Liver (tissue), 9 donors: Measurements from ENCODE around the gene RAPH1. TPM values are rescaled to one million over a fixed set of nuclear protein-coding genes. Genes with fewer than 3 reads are reported as not detected.
"Not testable (repeated sequence)": the region's sequence is repeated elsewhere in the genome, so short reads cannot be mapped to it uniquely, and the experiment has no call there.

Experiments used
- DNase-seq: peaks from one replicate; pipeline ENCODE4 v3.0.0-alpha.2; 2017; ENCODE audit warnings: low spot score
- H3K27ac ChIP-seq, 2 donors: one replicate each; pipeline ENCODE4 v1.7.0; 2013; ENCODE audit warnings: inconsistent platforms in 2 of 2, low read length in 2 of 2, control low read depth in 1 of 2, low read depth in 1 of 2, mild to moderate bottlenecking in 1 of 2
- H3K27me3 ChIP-seq, 4 donors: one replicate each; pipeline versions ENCODE4 v1.6.1 to v1.7.0; 2013; ENCODE audit warnings: low read length in 3 of 4, inconsistent platforms in 1 of 4, mild to moderate bottlenecking in 1 of 4, moderate library complexity in 1 of 4; ENCODE audit not compliant: control insufficient read depth in 4 of 4, insufficient read depth in 4 of 4
- H3K36me3 ChIP-seq, 4 donors: one replicate each; pipeline versions ENCODE4 v1.6.1 to v1.7.0; 2013; ENCODE audit warnings: low read length in 3 of 4, mild to moderate bottlenecking in 3 of 4, low read depth in 1 of 4, moderate library complexity in 1 of 4; ENCODE audit not compliant: control insufficient read depth in 4 of 4, insufficient read depth in 3 of 4
- H3K4me1 ChIP-seq, 4 donors: one replicate each; pipeline versions ENCODE4 v1.6.1 to v1.7.0; 2013; ENCODE audit warnings: low read length in 3 of 4, mild to moderate bottlenecking in 3 of 4, moderate library complexity in 1 of 4; ENCODE audit not compliant: control insufficient read depth in 4 of 4, insufficient read depth in 4 of 4
- H3K4me3 ChIP-seq, 3 donors: one replicate each; pipeline versions ENCODE4 v1.6.1 to v1.7.0; 2013; ENCODE audit warnings: low read length in 3 of 3, control low read depth in 1 of 3, low read depth in 1 of 3, mild to moderate bottlenecking in 1 of 3
- H3K9ac ChIP-seq, 2 donors: one replicate each; pipeline ENCODE4 v1.7.0; 2013; ENCODE audit warnings: low read length in 2 of 2, mild to moderate bottlenecking in 2 of 2, moderate library complexity in 2 of 2, control low read depth in 1 of 2, low read depth in 1 of 2
- H3K9me3 ChIP-seq, 4 donors: one replicate each; pipeline versions ENCODE4 v1.6.1 to v1.7.0; 2013; ENCODE audit warnings: low read length in 3 of 4; ENCODE audit not compliant: control insufficient read depth in 4 of 4
- EGR1 ChIP-seq, 2 donors: IDR thresholded peaks; 2 replicates each; pipeline ENCODE4 v1.6.1; 2016 to 2018; ENCODE audit warnings: antibody characterized with exemption in 2 of 2, low read depth in 2 of 2
- FOXA1 ChIP-seq: IDR thresholded peaks from 2 replicates; pipeline ENCODE4 v1.6.1; 2016; ENCODE audit warnings: antibody characterized with exemption
- FOXA2 ChIP-seq: IDR thresholded peaks from 2 replicates; pipeline ENCODE4 v1.6.1; 2016; ENCODE audit warnings: antibody characterized with exemption
- GABPA ChIP-seq, 2 donors: IDR thresholded peaks in 1 of 2; conservative IDR thresholded peaks in 1 of 2; 2 replicates each; pipeline ENCODE4 v1.6.1; 2016; ENCODE audit warnings: antibody characterized with exemption in 2 of 2, mild to moderate bottlenecking in 1 of 2, moderate library complexity in 1 of 2
- HNF4A ChIP-seq, 2 donors: conservative IDR thresholded peaks; 2 replicates each; pipeline ENCODE4 v1.6.1; 2016; ENCODE audit warnings: antibody characterized with exemption in 2 of 2, mild to moderate bottlenecking in 2 of 2
- JUND ChIP-seq, 2 donors: IDR thresholded peaks; 2 replicates each; pipeline ENCODE4 v1.6.1; 2016; ENCODE audit warnings: antibody characterized with exemption in 2 of 2
- RXRA ChIP-seq, 2 donors: IDR thresholded peaks; 2 replicates each; pipeline ENCODE4 v1.6.1; 2017 to 2018; ENCODE audit warnings: antibody characterized with exemption in 2 of 2, mild to moderate bottlenecking in 1 of 2
- SP1 ChIP-seq: IDR thresholded peaks from 2 replicates; pipeline ENCODE4 v1.6.1; 2018; ENCODE audit warnings: antibody characterized with exemption, mild to moderate bottlenecking
- TAF1 ChIP-seq: conservative IDR thresholded peaks from 2 replicates; pipeline ENCODE4 v1.6.1; 2016; ENCODE audit warnings: antibody characterized with exemption, mild to moderate bottlenecking
- YY1 ChIP-seq: IDR thresholded peaks from 2 replicates; pipeline ENCODE4 v1.6.1; 2016; ENCODE audit warnings: antibody characterized with exemption, mild to moderate bottlenecking
- WGBS: extraction: QIAGEN DNeasy Blood & Tissue Kit; methylation state at CpG from one replicate; pipeline ENCODE4 v1.1.7; 2013; 5-methylcytosine and 5-hydroxymethylcytosine counted together
- polyA plus RNA-seq, 2 donors: library from polyadenylated mRNA; stranded (reverse) in 1 of 2; unstranded in 1 of 2; fragments of 200-250 nt in 1 of 2; fragments of >200 nt in 1 of 2; fragmentation: Nextera tagmentation in 1 of 2; extraction: Ambion mirVana in 1 of 2; gene quantifications; one replicate each; pipeline versions ENCODE4 v1.2.1 to v1.2.3, GENCODE V29; 2013 to 2015
- total RNA-seq, 2 donors: library from RNA; depleted of rRNA; stranded (reverse); fragments of >200 nt; gene quantifications; one replicate each; pipeline ENCODE4 v1.2.3, GENCODE V29; 2014
- TF ChIP-seq, protein P1 (sequence below): IDR thresholded peaks from 2 replicates; pipeline ENCODE4 v1.6.1; 2016; ENCODE audit warnings: antibody characterized with exemption, mild to moderate bottlenecking
- TF ChIP-seq, protein P2 (sequence below): IDR thresholded peaks from 2 replicates; pipeline ENCODE4 v1.6.1; 2016; ENCODE audit warnings: antibody characterized with exemption
- TF ChIP-seq, protein P3 (sequence below): fragments of 150-350 bp; IDR thresholded peaks from 2 replicates; pipeline ENCODE4 v1.5.1; 2017; ENCODE audit warnings: improper control_type of control experiment, low read depth, low read length; ENCODE audit not compliant: missing input control
- donor health status: healthy.
- donor health status: healthy.
- donor health status: healthy.
- donor health status: healthy.
- donor health status: healthy.

The RAPH1 gene
- total and polyA plus RNA-seq, 4 donors: 7.0 to 83.1 (median 19.4) TPM

DNA sequence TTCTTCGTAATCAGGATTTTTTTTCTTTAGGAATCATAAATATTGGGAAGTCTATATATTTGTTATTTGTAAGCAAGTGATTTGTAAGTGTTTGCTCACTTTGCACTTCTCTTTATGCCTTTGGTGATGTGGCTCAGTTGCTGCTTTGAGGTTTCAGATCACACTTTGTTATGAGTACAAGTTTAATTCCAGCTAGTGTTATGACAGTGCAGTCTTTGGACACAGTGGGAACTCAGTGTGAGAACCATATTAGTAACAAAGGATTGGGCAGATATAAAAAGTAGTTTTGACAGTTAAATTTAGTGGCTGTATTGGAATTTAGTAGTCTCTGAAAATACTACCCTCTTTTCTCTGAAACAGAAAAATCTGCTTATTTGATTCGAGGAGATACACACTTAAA, 139.2 kb downstream of the RAPH1 start (continued):
- TF ChIP-seq, protein P1, sequence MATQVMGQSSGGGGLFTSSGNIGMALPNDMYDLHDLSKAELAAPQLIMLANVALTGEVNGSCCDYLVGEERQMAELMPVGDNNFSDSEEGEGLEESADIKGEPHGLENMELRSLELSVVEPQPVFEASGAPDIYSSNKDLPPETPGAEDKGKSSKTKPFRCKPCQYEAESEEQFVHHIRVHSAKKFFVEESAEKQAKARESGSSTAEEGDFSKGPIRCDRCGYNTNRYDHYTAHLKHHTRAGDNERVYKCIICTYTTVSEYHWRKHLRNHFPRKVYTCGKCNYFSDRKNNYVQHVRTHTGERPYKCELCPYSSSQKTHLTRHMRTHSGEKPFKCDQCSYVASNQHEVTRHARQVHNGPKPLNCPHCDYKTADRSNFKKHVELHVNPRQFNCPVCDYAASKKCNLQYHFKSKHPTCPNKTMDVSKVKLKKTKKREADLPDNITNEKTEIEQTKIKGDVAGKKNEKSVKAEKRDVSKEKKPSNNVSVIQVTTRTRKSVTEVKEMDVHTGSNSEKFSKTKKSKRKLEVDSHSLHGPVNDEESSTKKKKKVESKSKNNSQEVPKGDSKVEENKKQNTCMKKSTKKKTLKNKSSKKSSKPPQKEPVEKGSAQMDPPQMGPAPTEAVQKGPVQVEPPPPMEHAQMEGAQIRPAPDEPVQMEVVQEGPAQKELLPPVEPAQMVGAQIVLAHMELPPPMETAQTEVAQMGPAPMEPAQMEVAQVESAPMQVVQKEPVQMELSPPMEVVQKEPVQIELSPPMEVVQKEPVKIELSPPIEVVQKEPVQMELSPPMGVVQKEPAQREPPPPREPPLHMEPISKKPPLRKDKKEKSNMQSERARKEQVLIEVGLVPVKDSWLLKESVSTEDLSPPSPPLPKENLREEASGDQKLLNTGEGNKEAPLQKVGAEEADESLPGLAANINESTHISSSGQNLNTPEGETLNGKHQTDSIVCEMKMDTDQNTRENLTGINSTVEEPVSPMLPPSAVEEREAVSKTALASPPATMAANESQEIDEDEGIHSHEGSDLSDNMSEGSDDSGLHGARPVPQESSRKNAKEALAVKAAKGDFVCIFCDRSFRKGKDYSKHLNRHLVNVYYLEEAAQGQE: no peak
- TF ChIP-seq YY1: no peak
- TF ChIP-seq EGR1 (IDR thresholded peaks at IDR 0.05; ENCODE audit: low read depth in 2 of 2): no peak
- TF ChIP-seq HNF4A (conservative IDR thresholded peaks at IDR 0.05): no peak
- TF ChIP-seq FOXA1: no peak
- TF ChIP-seq FOXA2: no peak

DNA sequence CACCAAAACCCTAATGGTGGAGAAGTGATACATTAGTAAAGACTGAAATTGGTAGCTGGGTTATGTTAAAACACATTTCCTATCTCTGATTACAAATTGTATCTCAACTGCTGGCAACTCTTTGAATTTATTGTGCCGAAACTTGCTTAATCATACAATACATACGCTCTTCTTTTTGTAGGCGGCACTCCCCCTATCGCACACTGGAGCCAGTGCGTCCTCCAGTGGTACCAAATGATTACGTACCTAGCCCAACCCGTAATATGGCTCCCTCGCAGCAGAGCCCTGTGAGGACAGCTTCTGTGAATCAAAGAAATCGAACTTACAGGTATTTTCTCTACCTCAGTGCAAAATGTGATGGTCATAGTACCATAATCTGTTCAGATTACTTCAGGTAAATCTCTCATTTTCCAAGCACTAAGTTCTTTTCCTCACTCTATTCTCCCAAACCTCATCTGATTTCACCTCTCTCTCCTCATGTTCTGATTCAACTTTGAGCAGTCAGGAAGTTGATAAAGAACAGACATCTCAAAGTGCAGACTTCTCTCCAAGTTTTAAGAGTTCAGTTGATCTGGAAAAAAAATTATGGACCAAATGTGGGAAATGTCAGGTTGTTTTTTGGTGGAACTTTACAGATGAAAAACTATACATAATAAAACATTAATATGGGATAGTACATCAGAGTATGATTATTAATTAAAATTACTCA, 140.4 kb downstream of the RAPH1 start:
- WGBS: 96% methylated on average over 9 of the region's 9 CpGs
- TF ChIP-seq, protein P2, sequence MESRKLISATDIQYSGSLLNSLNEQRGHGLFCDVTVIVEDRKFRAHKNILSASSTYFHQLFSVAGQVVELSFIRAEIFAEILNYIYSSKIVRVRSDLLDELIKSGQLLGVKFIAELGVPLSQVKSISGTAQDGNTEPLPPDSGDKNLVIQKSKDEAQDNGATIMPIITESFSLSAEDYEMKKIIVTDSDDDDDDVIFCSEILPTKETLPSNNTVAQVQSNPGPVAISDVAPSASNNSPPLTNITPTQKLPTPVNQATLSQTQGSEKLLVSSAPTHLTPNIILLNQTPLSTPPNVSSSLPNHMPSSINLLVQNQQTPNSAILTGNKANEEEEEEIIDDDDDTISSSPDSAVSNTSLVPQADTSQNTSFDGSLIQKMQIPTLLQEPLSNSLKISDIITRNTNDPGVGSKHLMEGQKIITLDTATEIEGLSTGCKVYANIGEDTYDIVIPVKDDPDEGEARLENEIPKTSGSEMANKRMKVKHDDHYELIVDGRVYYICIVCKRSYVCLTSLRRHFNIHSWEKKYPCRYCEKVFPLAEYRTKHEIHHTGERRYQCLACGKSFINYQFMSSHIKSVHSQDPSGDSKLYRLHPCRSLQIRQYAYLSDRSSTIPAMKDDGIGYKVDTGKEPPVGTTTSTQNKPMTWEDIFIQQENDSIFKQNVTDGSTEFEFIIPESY: no peak
- TF ChIP-seq JUND (IDR thresholded peaks at IDR 0.05) (no peak), GABPA (IDR thresholded peaks at IDR 0.05 in 1 of 2, conservative IDR thresholded peaks at IDR 0.05 in 1 of 2) (no peak), RXRA (IDR thresholded peaks at IDR 0.05) (no peak), SP1 (no peak), YY1 (no peak), EGR1 (IDR thresholded peaks at IDR 0.05; ENCODE audit: low read depth in 2 of 2) (no peak), HNF4A (conservative IDR thresholded peaks at IDR 0.05) (no peak), FOXA1 (no peak), TAF1 (no peak)
- TF ChIP-seq, protein P3, sequence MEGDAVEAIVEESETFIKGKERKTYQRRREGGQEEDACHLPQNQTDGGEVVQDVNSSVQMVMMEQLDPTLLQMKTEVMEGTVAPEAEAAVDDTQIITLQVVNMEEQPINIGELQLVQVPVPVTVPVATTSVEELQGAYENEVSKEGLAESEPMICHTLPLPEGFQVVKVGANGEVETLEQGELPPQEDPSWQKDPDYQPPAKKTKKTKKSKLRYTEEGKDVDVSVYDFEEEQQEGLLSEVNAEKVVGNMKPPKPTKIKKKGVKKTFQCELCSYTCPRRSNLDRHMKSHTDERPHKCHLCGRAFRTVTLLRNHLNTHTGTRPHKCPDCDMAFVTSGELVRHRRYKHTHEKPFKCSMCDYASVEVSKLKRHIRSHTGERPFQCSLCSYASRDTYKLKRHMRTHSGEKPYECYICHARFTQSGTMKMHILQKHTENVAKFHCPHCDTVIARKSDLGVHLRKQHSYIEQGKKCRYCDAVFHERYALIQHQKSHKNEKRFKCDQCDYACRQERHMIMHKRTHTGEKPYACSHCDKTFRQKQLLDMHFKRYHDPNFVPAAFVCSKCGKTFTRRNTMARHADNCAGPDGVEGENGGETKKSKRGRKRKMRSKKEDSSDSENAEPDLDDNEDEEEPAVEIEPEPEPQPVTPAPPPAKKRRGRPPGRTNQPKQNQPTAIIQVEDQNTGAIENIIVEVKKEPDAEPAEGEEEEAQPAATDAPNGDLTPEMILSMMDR: no peak
- Histone ChIP-seq H3K27ac (no peak overlapping the region), H3K27me3 (no peaks in the 10 kb centered on the region), H3K9ac (no peak overlapping the region), H3K4me1 (no peaks in the 10 kb centered on the region), H3K9me3 (no peaks in the 10 kb centered on the region), H3K4me3 (no peak overlapping the region), H3K36me3 (peaks cover 0 to 6% (median under 1%) of the 10 kb centered on the region in 4 donors)
- DNase-seq: no peak

DNA sequence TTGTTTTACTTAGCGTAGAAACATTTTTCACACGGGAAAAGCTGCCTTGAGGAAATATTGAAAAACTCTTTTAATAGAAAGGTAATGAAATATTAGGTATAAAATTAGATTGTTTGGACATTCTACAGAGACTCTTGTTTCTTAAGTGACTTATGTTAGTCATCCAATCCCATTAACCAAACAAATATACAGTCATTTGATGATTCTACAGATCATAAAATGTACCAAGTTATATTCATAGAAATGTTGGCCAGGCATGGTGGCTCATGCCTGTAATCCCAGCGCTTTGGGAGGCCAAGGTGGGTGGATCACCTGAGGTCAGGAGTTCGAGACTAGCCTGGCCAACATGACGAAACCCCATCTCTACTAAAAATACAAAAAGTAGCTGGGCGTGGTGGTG, 146.9 kb downstream of the RAPH1 start:
- not testable (repeated sequence) for H3K27ac ChIP-seq, H3K27me3 ChIP-seq, H3K9me3 ChIP-seq, H3K36me3 ChIP-seq, H3K4me1 ChIP-seq, H3K9ac ChIP-seq, H3K4me3 ChIP-seq, DNase-seq
- WGBS: 90% methylated on average over 6 of the region's 6 CpGs
